DND-41 (cell line): Measurements from ENCODE around the gene EIF1AD.

Experiments
- EZH2 ChIP-seq: IDR thresholded peaks from 3 replicates; pipeline ENCODE4 v1.6.1; 2012; ENCODE audit warnings: borderline replicate concordance, low read depth, mild to moderate bottlenecking, moderate library complexity, low read length, inconsistent platforms; ENCODE audit not compliant: severe bottlenecking
- TF ChIP-seq, protein P1 (sequence below): IDR thresholded peaks from 2 replicates; pipeline ENCODE4 v1.5.1; 2012; ENCODE audit warnings: borderline replicate concordance, low read length, moderate library complexity, mild to moderate bottlenecking; ENCODE audit not compliant: poor library complexity, severe bottlenecking; ENCODE audit errors: extremely low read depth

DNA sequence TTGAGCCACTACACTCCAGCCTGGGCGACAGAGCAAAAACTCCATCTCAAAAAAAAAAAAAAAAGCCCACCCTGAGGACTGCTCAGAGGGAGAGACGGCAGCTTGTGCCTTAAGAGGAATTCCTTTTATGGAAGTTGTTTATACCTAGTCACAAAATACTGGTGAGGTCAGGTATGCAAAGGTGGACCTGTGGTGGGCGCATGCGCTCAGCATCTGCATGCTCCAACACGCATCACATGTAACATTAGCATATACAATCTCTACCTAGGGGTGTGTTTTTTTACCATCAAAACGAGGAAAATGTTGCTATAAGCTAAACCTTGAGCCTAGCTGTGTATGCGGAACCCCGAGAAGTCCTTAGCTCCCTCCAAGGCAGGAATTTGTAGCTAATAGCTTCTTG is 47.2 kb downstream of the EIF1AD start:
- TF ChIP-seq, protein P1, sequence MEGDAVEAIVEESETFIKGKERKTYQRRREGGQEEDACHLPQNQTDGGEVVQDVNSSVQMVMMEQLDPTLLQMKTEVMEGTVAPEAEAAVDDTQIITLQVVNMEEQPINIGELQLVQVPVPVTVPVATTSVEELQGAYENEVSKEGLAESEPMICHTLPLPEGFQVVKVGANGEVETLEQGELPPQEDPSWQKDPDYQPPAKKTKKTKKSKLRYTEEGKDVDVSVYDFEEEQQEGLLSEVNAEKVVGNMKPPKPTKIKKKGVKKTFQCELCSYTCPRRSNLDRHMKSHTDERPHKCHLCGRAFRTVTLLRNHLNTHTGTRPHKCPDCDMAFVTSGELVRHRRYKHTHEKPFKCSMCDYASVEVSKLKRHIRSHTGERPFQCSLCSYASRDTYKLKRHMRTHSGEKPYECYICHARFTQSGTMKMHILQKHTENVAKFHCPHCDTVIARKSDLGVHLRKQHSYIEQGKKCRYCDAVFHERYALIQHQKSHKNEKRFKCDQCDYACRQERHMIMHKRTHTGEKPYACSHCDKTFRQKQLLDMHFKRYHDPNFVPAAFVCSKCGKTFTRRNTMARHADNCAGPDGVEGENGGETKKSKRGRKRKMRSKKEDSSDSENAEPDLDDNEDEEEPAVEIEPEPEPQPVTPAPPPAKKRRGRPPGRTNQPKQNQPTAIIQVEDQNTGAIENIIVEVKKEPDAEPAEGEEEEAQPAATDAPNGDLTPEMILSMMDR = no peak
- no peak for TF ChIP-seq EZH2
